ENCODE measurements around the gene ATP6V1B1. TPM values are rescaled to one million over a fixed set of nuclear protein-coding genes. Genes with fewer than 3 reads are reported as not detected.
A peak's percentile ranks its signal among the peaks of the same experiment; 100 is the strongest.

Gene ATP6V1B1
- total RNA-seq, 1 donor from 2014 or later = 4.6 TPM

- H3K27me3 Mint-ChIP-seq (ENCODE audit: low read depth) = no peaks in the 10 kb centered on the region
Measured at GRCh38 chr2:70988151-70988550, 52.5 kb downstream of the ATP6V1B1 start.

GRCh38 chr2:70988726-70989648, 53.3 kb downstream of the ATP6V1B1 start:
- TF ChIP-seq, protein P1, sequence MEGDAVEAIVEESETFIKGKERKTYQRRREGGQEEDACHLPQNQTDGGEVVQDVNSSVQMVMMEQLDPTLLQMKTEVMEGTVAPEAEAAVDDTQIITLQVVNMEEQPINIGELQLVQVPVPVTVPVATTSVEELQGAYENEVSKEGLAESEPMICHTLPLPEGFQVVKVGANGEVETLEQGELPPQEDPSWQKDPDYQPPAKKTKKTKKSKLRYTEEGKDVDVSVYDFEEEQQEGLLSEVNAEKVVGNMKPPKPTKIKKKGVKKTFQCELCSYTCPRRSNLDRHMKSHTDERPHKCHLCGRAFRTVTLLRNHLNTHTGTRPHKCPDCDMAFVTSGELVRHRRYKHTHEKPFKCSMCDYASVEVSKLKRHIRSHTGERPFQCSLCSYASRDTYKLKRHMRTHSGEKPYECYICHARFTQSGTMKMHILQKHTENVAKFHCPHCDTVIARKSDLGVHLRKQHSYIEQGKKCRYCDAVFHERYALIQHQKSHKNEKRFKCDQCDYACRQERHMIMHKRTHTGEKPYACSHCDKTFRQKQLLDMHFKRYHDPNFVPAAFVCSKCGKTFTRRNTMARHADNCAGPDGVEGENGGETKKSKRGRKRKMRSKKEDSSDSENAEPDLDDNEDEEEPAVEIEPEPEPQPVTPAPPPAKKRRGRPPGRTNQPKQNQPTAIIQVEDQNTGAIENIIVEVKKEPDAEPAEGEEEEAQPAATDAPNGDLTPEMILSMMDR (conservative IDR thresholded peaks at IDR 0.05) = no peak
- no peaks in the 10 kb centered on the region for H3K9me3 Mint-ChIP-seq
- H3K27me3 Mint-ChIP-seq (ENCODE audit: low read depth) = peaks cover 2% of the 10 kb centered on the region
- no peak overlapping the region for H3K4me3 Mint-ChIP-seq
- H3K36me3 Mint-ChIP-seq (ENCODE audit: low read depth) = peaks cover 12% of the 10 kb centered on the region
- DNase-seq (ENCODE audit: low read depth, low spot score) = no peak
- H3K4me1 Mint-ChIP-seq = peaks cover 25% of the 10 kb centered on the region
- no peak overlapping the region for H3K27ac Mint-ChIP-seq (ENCODE audit: unreplicated experiment)

More at GRCh38 chr2:70988151-70988550, 52.5 kb downstream of the ATP6V1B1 start:
- TF ChIP-seq, protein P1 (conservative IDR thresholded peaks at IDR 0.05) = no peak
- Mint-ChIP-seq H3K36me3 (ENCODE audit: low read depth) (peaks cover 12% of the 10 kb centered on the region), H3K9me3 (no peaks in the 10 kb centered on the region), H3K27ac (ENCODE audit: unreplicated experiment) (no peak overlapping the region), H3K4me3 (no peak overlapping the region), H3K4me1 (peaks cover 17% of the 10 kb centered on the region)
- DNase-seq (ENCODE audit: low read depth, low spot score) = no peak

DNA sequence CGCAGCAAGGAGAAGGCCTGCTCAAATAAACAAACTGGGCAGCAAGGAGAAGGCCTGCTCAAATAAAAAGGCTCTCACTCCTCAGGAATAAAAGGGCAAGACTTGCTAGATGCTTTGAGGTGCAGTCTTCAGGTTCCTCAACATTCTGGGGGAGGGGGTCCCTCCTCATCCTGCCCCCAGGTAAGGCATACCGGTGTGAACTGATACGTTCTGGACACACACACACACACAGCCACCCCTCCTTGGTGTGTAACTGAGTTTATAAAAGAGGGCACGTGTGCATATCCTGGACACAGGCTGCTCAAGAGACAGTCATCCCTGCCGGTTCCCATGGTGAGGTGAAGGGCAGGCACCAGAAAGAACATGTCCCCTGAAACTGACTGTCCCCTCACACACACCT, 54.5 kb downstream of the ATP6V1B1 start:
- Mint-ChIP-seq H3K27ac (ENCODE audit: unreplicated experiment) (peak overlapping the region; percentile 45), H3K4me3 (peak overlapping the region; percentile 19), H3K36me3 (ENCODE audit: low read depth) (peaks cover 12% of the 10 kb centered on the region), H3K9me3 (no peaks in the 10 kb centered on the region), H3K4me1 (peaks cover 28% of the 10 kb centered on the region), H3K27me3 (ENCODE audit: low read depth) (peaks cover 5% of the 10 kb centered on the region)
- no peak for DNase-seq (ENCODE audit: low read depth, low spot score)
- TF ChIP-seq, protein P1 (conservative IDR thresholded peaks at IDR 0.05) = no peak

GRCh38 chr2:70991142-70991541, 55.4 kb downstream of the ATP6V1B1 start:
- H3K27ac Mint-ChIP-seq (ENCODE audit: unreplicated experiment) = no peak overlapping the region
- TF ChIP-seq, protein P1 (conservative IDR thresholded peaks at IDR 0.05) = no peak
- no peaks in the 10 kb centered on the region for H3K9me3 Mint-ChIP-seq
- peaks cover 8% of the 10 kb centered on the region for H3K36me3 Mint-ChIP-seq (ENCODE audit: low read depth)
- no peak for DNase-seq (ENCODE audit: low read depth, low spot score)
- peaks cover 14% of the 10 kb centered on the region for H3K27me3 Mint-ChIP-seq (ENCODE audit: low read depth)
- peak overlapping the region; percentile 80 for H3K4me3 Mint-ChIP-seq
- H3K4me1 Mint-ChIP-seq = peaks cover 34% of the 10 kb centered on the region

- Mint-ChIP-seq H3K27ac (ENCODE audit: unreplicated experiment) (no peak overlapping the region), H3K36me3 (ENCODE audit: low read depth) (peaks cover 5% of the 10 kb centered on the region), H3K4me1 (peaks cover 34% of the 10 kb centered on the region), H3K4me3 (peak overlapping the region; percentile 63), H3K27me3 (ENCODE audit: low read depth) (peaks cover 14% of the 10 kb centered on the region), H3K9me3 (no peaks in the 10 kb centered on the region)
- DNase-seq (ENCODE audit: low read depth, low spot score) = no peak
- TF ChIP-seq, protein P1 (conservative IDR thresholded peaks at IDR 0.05) = no peak
Measured at GRCh38 chr2:70991742-70992141, 56.0 kb downstream of the ATP6V1B1 start.

All from neural crest cell (in vitro differentiated cells).